Erythroblast (primary cell): Measurements from ENCODE around the gene PGAM4.

ENCODE experiments used
- GATA1 ChIP-seq: IDR thresholded peaks from 2 replicates; pipeline ENCODE4 v1.6.1; 2011; ENCODE audit warnings: low read depth, mild to moderate bottlenecking, control low read depth, low read length, moderate library complexity
- POLR2A ChIP-seq: IDR thresholded peaks from 2 replicates; pipeline ENCODE4 v1.6.1; 2011; ENCODE audit warnings: mild to moderate bottlenecking, low read length

- TF ChIP-seq POLR2A (no peak), GATA1 (no peak)
Observed at GRCh38 chrX:77946571-77946970, 22.9 kb downstream of the PGAM4 start.
